ENCODE data around the gene OR1F1. TPM values are rescaled to one million over a fixed set of nuclear protein-coding genes. Genes with fewer than 3 reads are reported as not detected.

OR1F1 gene
- total and polyA plus RNA-seq, 2 donors (not counting 1 experiment from before 2014, with no cell fraction given): not detected

GRCh38 chr16:3234543-3234856 is 46.5 kb downstream of the OR1F1 start:
- H3K4me2 ChIP-seq (replicated peaks; ENCODE audit: low read depth, low read length, poor library complexity, severe bottlenecking): peak overlapping the region; percentile 91
- H3K9ac ChIP-seq (ENCODE audit: low read length): peak overlapping the region; percentile 83
- H3K36me3 ChIP-seq (replicated peaks in 1 of 2; ENCODE audit: control extremely low read depth in 1 of 2, control insufficient read depth in 1 of 2, extremely low read depth in 1 of 2, insufficient read depth in 2 of 2, low read length in 1 of 2): peaks cover 19 to 30% of the 10 kb centered on the region in 2 experiments
- no peaks in the 10 kb centered on the region for H3K27me3 Mint-ChIP-seq
- WGBS (ENCODE audit: insufficient coverage): 1% methylated on average over 18 of the region's 18 CpGs
- ATAC-seq (ENCODE audit: low read depth) (no peak), DNase-seq (no peak)
- peaks cover 4 to 16% (median 7%) of the 10 kb centered on the region in 3 donors for H3K9me3 ChIP-seq (ENCODE audit: control extremely low read depth in 1 of 3, control insufficient read depth in 2 of 3, insufficient read depth in 1 of 3, low read length in 2 of 3)
- no peaks in the 10 kb centered on the region for H3K27me3 ChIP-seq (replicated peaks in 1 of 4; ENCODE audit: control extremely low read depth in 1 of 4, control insufficient read depth in 3 of 4, insufficient read depth in 4 of 4, low read length in 3 of 4)
- TF ChIP-seq EZH2 (IDR thresholded peaks at IDR 0.05; ENCODE audit: borderline replicate concordance, insufficient read depth, low read depth, low read length, poor library complexity, severe bottlenecking): no peak
- no peak for TF ChIP-seq CTCF (IDR thresholded peaks at IDR 0.05)
- peaks cover 25% of the 10 kb centered on the region for H3K79me2 ChIP-seq (ENCODE audit: control insufficient read depth, insufficient read depth, low read length)
- H3K27ac ChIP-seq (ENCODE audit: low read length in 2 of 2): peak overlapping the region; percentile 96
- H3K4me1 ChIP-seq (ENCODE audit: control insufficient read depth in 2 of 2, insufficient read depth in 2 of 2, low read length in 2 of 2): peaks cover 12 to 16% of the 10 kb centered on the region in 2 donors
- H3K4me3 ChIP-seq (ENCODE audit: control extremely low read depth in 1 of 5, extremely low read depth in 1 of 5, insufficient read depth in 1 of 5, low read depth in 2 of 5, low read length in 4 of 5): peak overlapping the region; percentile 75 to 95 (median 95)
- peaks cover 6% of the 10 kb centered on the region for H3K9me3 Mint-ChIP-seq (ENCODE audit: insufficient read depth)
- peaks cover 23% of the 10 kb centered on the region for H3K4me1 Mint-ChIP-seq
- intact Hi-C loops (cut with micrococcal nuclease): no loop called here
- H3K27ac Mint-ChIP-seq: peak overlapping the region; percentile 97
- H2AFZ ChIP-seq (ENCODE audit: insufficient read depth, low read depth, low read length, poor library complexity, severe bottlenecking): peak overlapping the region; percentile 91
- POLR2A ChIA-PET: no interaction called here
- peak overlapping the region; percentile 94 for H3K4me3 Mint-ChIP-seq
- peaks cover 7% of the 10 kb centered on the region for H4K20me1 ChIP-seq (ENCODE audit: control insufficient read depth, insufficient read depth, low read length, poor library complexity, severe bottlenecking)
- CTCF ChIA-PET: interaction anchor here (0.8 to 1.4 kb wide), 3 partner anchors 23 to 227 kb away, joined by 3 to 4 read pairs (median 3); partner anchors contain the start of gene ZNF263

GRCh38 chr16:3234857-3235561 is 47.0 kb downstream of the OR1F1 start, which contains the start of gene ZNF200:
Gene ZNF200, minus strand, starts transcription at chr16:3235158. Its CDS starts 1,403 bp downstream, at chr16:3233755.
- WGBS (ENCODE audit: insufficient coverage): under 1% methylated on average over 46 of the region's 59 CpGs

More at GRCh38 chr16:3234857-3235561, 47.0 kb downstream of the OR1F1 start, which contains the start of gene ZNF200:
- Histone ChIP-seq H3K79me2 (ENCODE audit: control insufficient read depth, insufficient read depth, low read length) (peaks cover 25% of the 10 kb centered on the region), H3K9ac (ENCODE audit: low read length) (peak within 1 kb of the TSS; percentile 83), H3K36me3 (replicated peaks in 1 of 2; ENCODE audit: control extremely low read depth in 1 of 2, control insufficient read depth in 1 of 2, extremely low read depth in 1 of 2, insufficient read depth in 2 of 2, low read length in 1 of 2) (peaks cover 19 to 28% of the 10 kb centered on the region in 2 experiments), H3K4me3 (ENCODE audit: control extremely low read depth in 1 of 5, extremely low read depth in 1 of 5, insufficient read depth in 1 of 5, low read depth in 2 of 5, low read length in 4 of 5) (peak within 1 kb of the TSS; percentile 75 to 95 (median 95)), H3K27ac (ENCODE audit: low read length in 2 of 2) (peak within 1 kb of the TSS; percentile 96), H3K9me3 (ENCODE audit: control extremely low read depth in 1 of 3, control insufficient read depth in 2 of 3, insufficient read depth in 1 of 3, low read length in 2 of 3) (peaks cover 4 to 11% (median 7%) of the 10 kb centered on the region in 3 donors), H3K27me3 (replicated peaks in 1 of 4; ENCODE audit: control extremely low read depth in 1 of 4, control insufficient read depth in 3 of 4, insufficient read depth in 4 of 4, low read length in 3 of 4) (no peaks in the 10 kb centered on the region), H3K4me1 (ENCODE audit: control insufficient read depth in 2 of 2, insufficient read depth in 2 of 2, low read length in 2 of 2) (peaks cover 12 to 16% of the 10 kb centered on the region in 2 donors), H2AFZ (ENCODE audit: insufficient read depth, low read depth, low read length, poor library complexity, severe bottlenecking) (peak within 1 kb of the TSS; percentile 91), H3K4me2 (replicated peaks; ENCODE audit: low read depth, low read length, poor library complexity, severe bottlenecking) (peak within 1 kb of the TSS; percentile 91), H4K20me1 (ENCODE audit: control insufficient read depth, insufficient read depth, low read length, poor library complexity, severe bottlenecking) (peaks cover 7% of the 10 kb centered on the region)
- H3K27ac Mint-ChIP-seq: peak within 1 kb of the TSS; percentile 97
- peaks cover 6% of the 10 kb centered on the region for H3K9me3 Mint-ChIP-seq (ENCODE audit: insufficient read depth)
- CTCF ChIA-PET: interaction anchor here (0.8 to 1.4 kb wide), 2 partner anchors 23 to 227 kb away, joined by 3 to 4 read pairs; no protein-coding TSS in a partner anchor
- H3K27me3 Mint-ChIP-seq: peaks cover 2% of the 10 kb centered on the region
- peak within 1 kb of the TSS; percentile 94 for H3K4me3 Mint-ChIP-seq
- H3K4me1 Mint-ChIP-seq: peaks cover 23% of the 10 kb centered on the region
- POLR2A ChIA-PET: interaction anchor here (0.9 kb wide), 1 partner anchor 48 kb away, joined by 7 read pairs; no protein-coding TSS in a partner anchor
- ATAC-seq (ENCODE audit: low read depth) (peak; percentile 85), DNase-seq (peak; percentile 98)
- TF ChIP-seq CTCF (IDR thresholded peaks at IDR 0.05): no peak
- no peak for TF ChIP-seq EZH2 (IDR thresholded peaks at IDR 0.05; ENCODE audit: borderline replicate concordance, insufficient read depth, low read depth, low read length, poor library complexity, severe bottlenecking)
- intact Hi-C loops (cut with micrococcal nuclease): loop anchor here (1.0 kb wide), 3 partner anchors 29 to 70 kb away; partner anchors contain the start of genes TIGD7, ZNF263 and ZNF75A
